Measurements from ENCODE around the gene NKX2-2.

DNA sequence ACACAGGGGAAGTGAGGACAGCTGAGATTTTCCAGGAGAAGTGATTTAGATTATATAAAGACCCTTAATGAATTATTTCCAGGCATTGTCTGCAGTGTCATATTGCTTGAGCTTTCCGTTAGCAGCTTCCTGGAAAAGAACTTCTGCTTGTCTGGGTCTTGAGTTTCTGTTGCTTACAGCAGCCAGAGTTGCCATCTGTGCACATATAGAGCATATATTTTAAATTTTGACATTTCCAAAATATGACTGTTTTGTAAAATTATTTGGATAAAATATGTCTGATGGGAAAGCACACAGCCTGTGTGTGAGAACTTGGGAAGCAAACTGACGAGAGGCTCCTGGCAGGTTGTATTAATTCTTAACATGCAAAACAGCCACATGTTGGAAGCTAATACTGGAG, 21.0 kb upstream of the NKX2-2 start:
- TF ChIP-seq, protein P1, sequence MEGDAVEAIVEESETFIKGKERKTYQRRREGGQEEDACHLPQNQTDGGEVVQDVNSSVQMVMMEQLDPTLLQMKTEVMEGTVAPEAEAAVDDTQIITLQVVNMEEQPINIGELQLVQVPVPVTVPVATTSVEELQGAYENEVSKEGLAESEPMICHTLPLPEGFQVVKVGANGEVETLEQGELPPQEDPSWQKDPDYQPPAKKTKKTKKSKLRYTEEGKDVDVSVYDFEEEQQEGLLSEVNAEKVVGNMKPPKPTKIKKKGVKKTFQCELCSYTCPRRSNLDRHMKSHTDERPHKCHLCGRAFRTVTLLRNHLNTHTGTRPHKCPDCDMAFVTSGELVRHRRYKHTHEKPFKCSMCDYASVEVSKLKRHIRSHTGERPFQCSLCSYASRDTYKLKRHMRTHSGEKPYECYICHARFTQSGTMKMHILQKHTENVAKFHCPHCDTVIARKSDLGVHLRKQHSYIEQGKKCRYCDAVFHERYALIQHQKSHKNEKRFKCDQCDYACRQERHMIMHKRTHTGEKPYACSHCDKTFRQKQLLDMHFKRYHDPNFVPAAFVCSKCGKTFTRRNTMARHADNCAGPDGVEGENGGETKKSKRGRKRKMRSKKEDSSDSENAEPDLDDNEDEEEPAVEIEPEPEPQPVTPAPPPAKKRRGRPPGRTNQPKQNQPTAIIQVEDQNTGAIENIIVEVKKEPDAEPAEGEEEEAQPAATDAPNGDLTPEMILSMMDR (IDR thresholded peaks at IDR 0.05) = no peak
- TF ChIP-seq POLR2A (IDR thresholded peaks at IDR 0.05) (no peak), EP300 (IDR thresholded peaks at IDR 0.05) (no peak)
